NCI-H460 (cell line): Measurements from ENCODE around the gene TTC39C. TPM values are rescaled to one million over a fixed set of nuclear protein-coding genes. Genes with fewer than 3 reads are reported as not detected.

Experiments used
- DNase-seq: peaks from one replicate; pipeline ENCODE4 v3.0.0-alpha.2; 2016; ENCODE audit warnings: low read depth; ENCODE audit errors: extremely low read depth
- small RNA-seq, 2 experiments: library from RNA; depleted of rRNA; stranded (forward); fragments of <200 nt; gene quantifications; one replicate each; pipeline ENCODE3, GENCODE V24; 2014
- total RNA-seq: library from RNA; depleted of rRNA; stranded (reverse); fragments of >200 nt; shearing (Covaris generic); gene quantifications from 2 replicates; pipeline ENCODE4 v1.2.3, GENCODE V29; 2014; rRNA removed

The TTC39C gene
- total RNA-seq, 1 experiment from 2014 or later, result 28.3 TPM

GRCh38 chr18:24176727-24177416 is 162.3 kb downstream of the TTC39C start:
- peak; percentile 41 for DNase-seq

GRCh38 chr18:24177499-24178133 is 163.1 kb downstream of the TTC39C start:
- no peak for DNase-seq

GRCh38 chr18:24180048-24180447 is 165.5 kb downstream of the TTC39C start:
- DNase-seq, result no peak

GRCh38 chr18:24181806-24182205 is 167.3 kb downstream of the TTC39C start:
- no peak for DNase-seq

Small RNAs within 50 kb of the gene (small RNA-seq; reads per million reads assigned to genes)
- 0 reads per million in 2 experiments for gene RF00017
- gene RNA5SP452, result 0.02 to 1.4 reads per million in 2 experiments
- gene RNU5A-6P, result 2.1 to 82.2 reads per million in 2 experiments

Other genes starting within 250 kb of the TTC39C start
- gene CABYR, start 124.3 kb downstream of the TTC39C start, total RNA-seq, result 36.7 and 37.3 TPM in 2 replicates